CD14-positive monocyte (primary cell): Measurements from ENCODE around the gene CLDN18. TPM values are rescaled to one million over a fixed set of nuclear protein-coding genes. Genes with fewer than 3 reads are reported as not detected.

Experiments used
- DNase-seq, 3 donors: peaks; one replicate each; pipeline ENCODE4 v3.0.0-alpha.2; 2011 to 2022
- H2AFZ ChIP-seq: 2 replicates; pipeline ENCODE4 v1.6.0; 2012; ENCODE audit warnings: mild to moderate bottlenecking, low read depth, low read length, inconsistent platforms; ENCODE audit not compliant: insufficient read depth, poor library complexity, severe bottlenecking
- H3K27ac ChIP-seq, 2 donors: 1 replicate in 1 of 2; 2 replicates in 1 of 2; pipeline ENCODE4 v1.5.1; 2012 to 2013; ENCODE audit warnings: low read length in 2 of 2, control low read depth in 1 of 2, inconsistent platforms in 1 of 2, low read depth in 1 of 2, mild to moderate bottlenecking in 1 of 2
- H3K27me3 ChIP-seq, 2 donors: one replicate each; pipeline versions ENCODE4 v1.6.0 to v1.6.1; 2011 to 2013; ENCODE audit warnings: low read length in 2 of 2; ENCODE audit not compliant: control insufficient read depth in 2 of 2, insufficient read depth in 2 of 2
- H3K36me3 ChIP-seq, 2 donors: replicated peaks in 1 of 2; 1 replicate in 1 of 2; 2 replicates in 1 of 2; pipeline versions ENCODE4 v1.5.1 to v1.6.1; 2012 to 2013; ENCODE audit warnings: low read length in 2 of 2, control low read depth in 1 of 2, inconsistent platforms in 1 of 2, mild to moderate bottlenecking in 1 of 2; ENCODE audit not compliant: insufficient read depth in 2 of 2, control insufficient read depth in 1 of 2
- H3K4me1 ChIP-seq, 2 donors: 1 replicate in 1 of 2; 2 replicates in 1 of 2; pipeline versions ENCODE4 v1.5.1 to v1.6.1; 2012 to 2013; ENCODE audit warnings: low read length in 2 of 2, control low read depth in 1 of 2, inconsistent platforms in 1 of 2, mild to moderate bottlenecking in 1 of 2, moderate library complexity in 1 of 2; ENCODE audit not compliant: insufficient read depth in 2 of 2, control insufficient read depth in 1 of 2
- H3K4me2 ChIP-seq: replicated peaks from 2 replicates; pipeline ENCODE3; 2012; ENCODE audit warnings: low read length, moderate library complexity, mild to moderate bottlenecking; ENCODE audit not compliant: poor library complexity, severe bottlenecking; ENCODE audit errors: extremely low read depth
- H3K4me3 ChIP-seq, 3 experiments: fragments of 200-600 bp in 1 of 3; sonication (generic) in 1 of 3; replicated peaks in 1 of 3; 1 replicate in 2 of 3; 2 replicates in 1 of 3; pipeline ENCODE4 v1.5.1; 2011 to 2013; ENCODE audit warnings: low read length in 3 of 3, mild to moderate bottlenecking in 3 of 3, control low read depth in 2 of 3, low read depth in 2 of 3, inconsistent platforms in 1 of 3, moderate library complexity in 1 of 3
- H3K79me2 ChIP-seq: 2 replicates; pipeline ENCODE4 v1.6.0; 2012; ENCODE audit warnings: mild to moderate bottlenecking, control low read depth, inconsistent platforms, low read length, moderate library complexity; ENCODE audit not compliant: insufficient read depth
- H3K9ac ChIP-seq: 2 replicates; pipeline ENCODE4 v1.6.0; 2017; ENCODE audit warnings: low read length, mild to moderate bottlenecking; ENCODE audit not compliant: insufficient read depth, poor library complexity, severe bottlenecking
- H3K9me3 ChIP-seq, 2 donors: replicated peaks in 1 of 2; 1 replicate in 1 of 2; 2 replicates in 1 of 2; pipeline versions ENCODE4 v1.5.1 to v1.6.1; 2012 to 2013; ENCODE audit warnings: low read length in 2 of 2, control low read depth in 1 of 2; ENCODE audit not compliant: control insufficient read depth in 1 of 2, insufficient read depth in 1 of 2
- H4K20me1 ChIP-seq: 2 replicates; pipeline ENCODE4 v1.6.0; 2012; ENCODE audit warnings: mild to moderate bottlenecking, low read length, control low read depth, moderate library complexity; ENCODE audit not compliant: insufficient read depth
- H3K27ac Mint-ChIP-seq, 7 donors: one replicate each; pipeline ENCODE4 v1.8.0; 2020; ENCODE audit warnings: mild to moderate bottlenecking in 7 of 7, mixed read lengths in 7 of 7, moderate library complexity in 6 of 7, inconsistent platforms in 2 of 7
- H3K27me3 Mint-ChIP-seq, 3 donors: one replicate each; pipeline ENCODE4 v1.8.0; 2021 to 2022; ENCODE audit warnings: low read depth in 3 of 3, mild to moderate bottlenecking in 3 of 3, mixed read lengths in 3 of 3, moderate library complexity in 3 of 3, inconsistent platforms in 1 of 3
- H3K36me3 Mint-ChIP-seq, 2 donors: one replicate each; pipeline ENCODE4 v1.8.0; 2020; ENCODE audit warnings: mixed read lengths in 2 of 2, inconsistent platforms in 1 of 2, mild to moderate bottlenecking in 1 of 2
- H3K4me1 Mint-ChIP-seq: one replicate; pipeline ENCODE4 v1.8.0; 2020; ENCODE audit warnings: mild to moderate bottlenecking, mixed read lengths
- H3K4me3 Mint-ChIP-seq, 2 donors: one replicate each; pipeline ENCODE4 v1.8.0; 2020; ENCODE audit warnings: mild to moderate bottlenecking in 2 of 2, mixed read lengths in 2 of 2, moderate library complexity in 1 of 2
- H3K9me3 Mint-ChIP-seq, 7 donors: one replicate each; pipeline ENCODE4 v1.8.0; 2020 to 2022; ENCODE audit warnings: mixed read lengths in 7 of 7, mild to moderate bottlenecking in 6 of 7, moderate library complexity in 6 of 7, inconsistent platforms in 2 of 7
- WGBS: methylation state at CpG from one replicate; pipeline ENCODE4 v1.1.5; 2013; ENCODE audit warnings: missing lambda C conversion rate; ENCODE audit not compliant: insufficient coverage; 5-methylcytosine and 5-hydroxymethylcytosine counted together
- intact Hi-C, 2 donors: fragments of 100-400 bp; cut with micrococcal nuclease; formaldehyde crosslinking; loops; one replicate each; pipeline versions ENCODE4 v1.15.0 to v1.15.1; 2023
- polyA plus RNA-seq, 3 donors: library from polyadenylated mRNA; depleted of rRNA in 1 of 3; unstranded in 2 of 3; stranded (reverse) in 1 of 3; fragments of 300-500 nt in 2 of 3; fragments of >200 nt in 1 of 3; fragmentation: Illumina TruSeq in 2 of 3; gene quantifications; 1 replicate in 2 of 3; 2 replicates in 1 of 3; pipeline ENCODE4 v1.2.3, GENCODE V29; 2012 to 2021
- TF ChIP-seq, protein P1 (sequence below): fragments of 200-600 bp; IDR thresholded peaks from one replicate; pipeline ENCODE4 v1.8.0; 2022; ENCODE audit warnings: antibody characterized with exemption, mild to moderate bottlenecking

Gene CLDN18
- polyA plus RNA-seq, 3 donors: not detected

DNA sequence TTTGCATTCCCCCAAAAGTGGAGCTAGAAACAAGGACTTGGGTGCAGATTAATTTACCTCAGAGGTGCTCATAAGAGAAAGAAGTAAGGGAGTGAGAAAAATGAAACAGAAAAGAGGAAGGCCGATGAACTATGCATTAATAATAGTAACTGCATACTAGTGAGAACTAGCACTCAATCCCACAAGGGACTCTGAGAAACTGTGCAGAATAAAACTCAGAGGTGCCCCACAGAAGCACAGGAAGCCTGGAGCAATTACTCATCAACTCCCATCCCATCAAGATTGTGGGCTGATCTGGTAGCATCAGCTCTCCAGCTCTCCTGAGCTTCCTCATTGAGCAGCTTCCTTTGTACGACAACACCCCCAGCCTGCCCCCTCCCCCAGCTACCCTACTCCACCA, 50.8 kb downstream of the CLDN18 start:
- H3K36me3 Mint-ChIP-seq: peaks cover 8 to 14% of the 10 kb centered on the region in 2 donors
- H4K20me1 ChIP-seq: no peaks in the 10 kb centered on the region
- no peak overlapping the region for H3K4me3 Mint-ChIP-seq
- no peak overlapping the region for H3K9ac ChIP-seq
- H3K36me3 ChIP-seq: peaks cover 0 to 20% of the 10 kb centered on the region in 2 donors
- no peak overlapping the region for H3K27ac Mint-ChIP-seq
- no peak overlapping the region for H3K27ac ChIP-seq
- H3K4me1 Mint-ChIP-seq: peaks cover 10% of the 10 kb centered on the region
- H3K27me3 ChIP-seq: no peaks in the 10 kb centered on the region
- no peak overlapping the region for H3K4me3 ChIP-seq
- DNase-seq: no peak
- no peaks in the 10 kb centered on the region for H3K9me3 ChIP-seq
- no peak overlapping the region for H3K4me2 ChIP-seq
- TF ChIP-seq, protein P1, sequence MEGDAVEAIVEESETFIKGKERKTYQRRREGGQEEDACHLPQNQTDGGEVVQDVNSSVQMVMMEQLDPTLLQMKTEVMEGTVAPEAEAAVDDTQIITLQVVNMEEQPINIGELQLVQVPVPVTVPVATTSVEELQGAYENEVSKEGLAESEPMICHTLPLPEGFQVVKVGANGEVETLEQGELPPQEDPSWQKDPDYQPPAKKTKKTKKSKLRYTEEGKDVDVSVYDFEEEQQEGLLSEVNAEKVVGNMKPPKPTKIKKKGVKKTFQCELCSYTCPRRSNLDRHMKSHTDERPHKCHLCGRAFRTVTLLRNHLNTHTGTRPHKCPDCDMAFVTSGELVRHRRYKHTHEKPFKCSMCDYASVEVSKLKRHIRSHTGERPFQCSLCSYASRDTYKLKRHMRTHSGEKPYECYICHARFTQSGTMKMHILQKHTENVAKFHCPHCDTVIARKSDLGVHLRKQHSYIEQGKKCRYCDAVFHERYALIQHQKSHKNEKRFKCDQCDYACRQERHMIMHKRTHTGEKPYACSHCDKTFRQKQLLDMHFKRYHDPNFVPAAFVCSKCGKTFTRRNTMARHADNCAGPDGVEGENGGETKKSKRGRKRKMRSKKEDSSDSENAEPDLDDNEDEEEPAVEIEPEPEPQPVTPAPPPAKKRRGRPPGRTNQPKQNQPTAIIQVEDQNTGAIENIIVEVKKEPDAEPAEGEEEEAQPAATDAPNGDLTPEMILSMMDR: no peak
- no peaks in the 10 kb centered on the region for H3K9me3 Mint-ChIP-seq
- intact Hi-C loops: loop anchor here in 1 of 2 donors (10.0 kb wide), 1 partner anchor 864 kb away; no protein-coding TSS in a partner anchor
- no peak overlapping the region for H2AFZ ChIP-seq
- peaks cover 0 to 2% (median 0%) of the 10 kb centered on the region in 3 donors for H3K27me3 Mint-ChIP-seq
- H3K4me1 ChIP-seq: no peaks in the 10 kb centered on the region
- no CpG with 5 or more reads among the region's 2 CpGs for WGBS
- H3K79me2 ChIP-seq: no peaks in the 10 kb centered on the region

DNA sequence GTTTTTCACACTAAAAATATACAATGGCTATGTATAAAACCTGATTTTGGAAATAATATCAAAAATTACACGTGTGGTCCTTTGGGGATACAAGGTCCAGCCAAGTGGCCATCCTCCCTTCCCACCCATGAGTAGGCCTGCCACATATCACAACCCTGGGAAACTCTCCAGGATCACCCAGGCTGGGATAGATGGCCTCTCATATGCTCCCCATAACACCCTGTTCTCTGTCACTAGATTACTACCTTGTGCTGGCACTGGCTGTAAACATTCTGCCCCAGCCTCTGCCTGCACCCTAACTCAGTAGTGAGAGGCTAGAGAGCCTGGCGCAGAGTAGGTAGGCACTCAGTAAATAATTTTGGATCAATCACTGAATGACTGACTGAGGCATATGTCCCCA, 52.1 kb downstream of the CLDN18 start:
- no peaks in the 10 kb centered on the region for H3K4me1 ChIP-seq
- DNase-seq: no peak
- no peaks in the 10 kb centered on the region for H3K9me3 ChIP-seq
- no peak overlapping the region for H2AFZ ChIP-seq
- no peaks in the 10 kb centered on the region for H3K27me3 ChIP-seq
- no peaks in the 10 kb centered on the region for H3K9me3 Mint-ChIP-seq
- H3K9ac ChIP-seq: no peak overlapping the region
- H3K79me2 ChIP-seq: no peaks in the 10 kb centered on the region
- H3K4me2 ChIP-seq: no peak overlapping the region
- intact Hi-C loops: loop anchor here in 1 of 2 donors (10.0 kb wide), 1 partner anchor 863 kb away; no protein-coding TSS in a partner anchor
- H3K36me3 Mint-ChIP-seq: peaks cover 12 to 19% of the 10 kb centered on the region in 2 donors
- H3K4me1 Mint-ChIP-seq: peaks cover 10% of the 10 kb centered on the region
- no peak overlapping the region for H3K4me3 ChIP-seq
- H3K27ac Mint-ChIP-seq: no peak overlapping the region
- peaks cover 0 to 2% (median 0%) of the 10 kb centered on the region in 3 donors for H3K27me3 Mint-ChIP-seq
- no peak overlapping the region for H3K4me3 Mint-ChIP-seq
- peaks cover 0 to 20% of the 10 kb centered on the region in 2 donors for H3K36me3 ChIP-seq
- H4K20me1 ChIP-seq: no peaks in the 10 kb centered on the region
- TF ChIP-seq, protein P1: no peak
- WGBS: 100% methylated on average over 2 of the region's 2 CpGs
- no peak overlapping the region for H3K27ac ChIP-seq
